ENCODE data around the gene ZNF367. TPM values are rescaled to one million over a fixed set of nuclear protein-coding genes. Genes with fewer than 3 reads are reported as not detected.
A peak's percentile ranks its signal among the peaks of the same experiment; 100 is the strongest.

The ZNF367 gene
- total and polyA plus RNA-seq, 9 of the 15 experiments (the other 6 are each of a cell fraction or from before 2014, with no cell fraction given), result 2.7 to 14.4 (median 10.0) TPM

- peak; percentile 90 for TF ChIP-seq ARID4B (CRISPR knock-in tag; IDR thresholded peaks at IDR 0.05)
- no peak for TF ChIP-seq ZNF133 (CRISPR knock-in tag; IDR thresholded peaks at IDR 0.05)
- no peak for TF ChIP-seq FOXJ2 (tag; IDR thresholded peaks at IDR 0.05)
- peak; percentile 33 for TF ChIP-seq NEUROD1 (IDR thresholded peaks at IDR 0.05; ENCODE audit: borderline replicate concordance, low read depth, low read length, partially characterized antibody)
- TF ChIP-seq ZEB2 (IDR thresholded peaks at IDR 0.05), result no peak
- TF ChIP-seq ZSCAN32 (CRISPR knock-in tag; IDR thresholded peaks at IDR 0.05), result no peak
- TF ChIP-seq SOX6 (IDR thresholded peaks at IDR 0.05), result peak; percentile 42; the same call in 1 of the 2 replicates
- no peak for TF ChIP-seq PHB2 (IDR thresholded peaks at IDR 0.05; ENCODE audit: low read depth)
- TF ChIP-seq ZNF311 (CRISPR knock-in tag; IDR thresholded peaks at IDR 0.05), result no peak
- TF ChIP-seq LEF1 (IDR thresholded peaks at IDR 0.05), result no peak
- peak; percentile 89 for TF ChIP-seq CBFA2T2 (conservative IDR thresholded peaks at IDR 0.05)
- peak; percentile 24 to 50; a peak in 2 of 4 replicates for TF ChIP-seq NRF1 (conservative IDR thresholded peaks at IDR 0.05 in 1 of 2, IDR thresholded peaks at IDR 0.05 in 1 of 2)
- no peak for TF ChIP-seq CBX3 (IDR thresholded peaks at IDR 0.05; ENCODE audit: borderline replicate concordance in 1 of 2, low read length in 2 of 2)
- no peak for TF ChIP-seq KDM1A (IDR thresholded peaks at IDR 0.05)
- no peak for TF ChIP-seq ZNF609 (CRISPR knock-in tag; IDR thresholded peaks at IDR 0.05; ENCODE audit: borderline replicate concordance)
- TF ChIP-seq ZNF561 (CRISPR knock-in tag; conservative IDR thresholded peaks at IDR 0.05), result no peak
- peak; percentile 97 for TF ChIP-seq BHLHE40 (IDR thresholded peaks at IDR 0.05; ENCODE audit: low read length)
- no peak for TF ChIP-seq GATA2 (CRISPR knock-in tag; IDR thresholded peaks at IDR 0.05)
- no peak for TF ChIP-seq PATZ1 (CRISPR knock-in tag; IDR thresholded peaks at IDR 0.05; ENCODE audit: borderline replicate concordance)
Measured at GRCh38 chr9:96417051-96417586, 1.1 kb downstream of the ZNF367 start (continued).

Data from K562 (cell line).